Neural progenitor cell (in vitro differentiated cells): ENCODE data around the gene SLC12A9. TPM values are rescaled to one million over a fixed set of nuclear protein-coding genes. Genes with fewer than 3 reads are reported as not detected.

Experiments used
- DNase-seq: peaks from one replicate; pipeline ENCODE4 v3.0.0-alpha.2; 2016; ENCODE audit warnings: low spot score
- H2AFZ ChIP-seq: fragments of 200-600 bp; sonication (generic); replicated peaks from 2 replicates; pipeline ENCODE4 v1.6.1; 2016; ENCODE audit warnings: antibody characterized with exemption
- H3F3A ChIP-seq: fragments of 200-600 bp; sonication (generic); 2 replicates; pipeline ENCODE4 v1.6.1; 2016; ENCODE audit warnings: antibody characterized with exemption, low read depth
- H3K27ac ChIP-seq: fragments of 200-600 bp; sonication (generic); 2 replicates; pipeline ENCODE4 v1.5.1; 2016; ENCODE audit warnings: mild to moderate bottlenecking
- H3K27me3 ChIP-seq: fragments of 200-600 bp; sonication (generic); 2 replicates; pipeline ENCODE4 v1.6.1; 2016; ENCODE audit warnings: mild to moderate bottlenecking, moderate library complexity
- H3K36me3 ChIP-seq: fragments of 200-600 bp; sonication (generic); 2 replicates; pipeline ENCODE4 v1.5.1; 2016
- H3K4me1 ChIP-seq: fragments of 200-600 bp; sonication (generic); 2 replicates; pipeline ENCODE4 v1.6.1; 2016; ENCODE audit warnings: mixed run types
- H3K4me2 ChIP-seq: fragments of 200-600 bp; sonication (generic); 2 replicates; pipeline ENCODE4 v1.6.1; 2016
- H3K4me3 ChIP-seq: fragments of 200-600 bp; sonication (generic); 2 replicates; pipeline ENCODE4 v1.5.1; 2016
- H3K79me2 ChIP-seq: fragments of 200-600 bp; sonication (generic); 2 replicates; pipeline ENCODE4 v1.6.1; 2016; ENCODE audit warnings: low read depth
- H3K9ac ChIP-seq: fragments of 200-600 bp; sonication (generic); 2 replicates; pipeline ENCODE4 v1.6.1; 2016
- H3K9me3 ChIP-seq: fragments of 200-600 bp; sonication (generic); 2 replicates; pipeline ENCODE4 v1.5.1; 2016; ENCODE audit warnings: low read depth
- H4K20me1 ChIP-seq: fragments of 200-600 bp; sonication (generic); 2 replicates; pipeline ENCODE4 v1.6.1; 2016; ENCODE audit warnings: low read depth
- H3K27ac Mint-ChIP-seq: 3 replicates; pipeline ENCODE4 v1.8.0; 2021; ENCODE audit warnings: mixed read lengths
- H3K27me3 Mint-ChIP-seq: 2 replicates; pipeline ENCODE4 v1.8.0; 2022; ENCODE audit warnings: low read depth, mild to moderate bottlenecking, inconsistent platforms, moderate library complexity, mixed read lengths; ENCODE audit not compliant: insufficient read depth
- H3K36me3 Mint-ChIP-seq: 3 replicates; pipeline ENCODE4 v1.8.0; 2021; ENCODE audit warnings: mixed read lengths
- H3K4me1 Mint-ChIP-seq: 3 replicates; pipeline ENCODE4 v1.8.0; 2021; ENCODE audit warnings: mixed read lengths
- H3K4me3 Mint-ChIP-seq: 3 replicates; pipeline ENCODE4 v1.8.0; 2021; ENCODE audit warnings: mild to moderate bottlenecking, moderate library complexity, mixed read lengths
- H3K9me3 Mint-ChIP-seq: 3 replicates; pipeline ENCODE4 v1.8.0; 2020; ENCODE audit warnings: mixed read lengths
- EZH2 ChIP-seq: fragments of 200-600 bp; sonication (generic); IDR thresholded peaks from 2 replicates; pipeline ENCODE4 v1.6.1; 2017; ENCODE audit warnings: antibody characterized with exemption, mild to moderate bottlenecking, moderate library complexity
- EZH2phosphoT487 ChIP-seq: fragments of 200-600 bp; sonication (generic); IDR thresholded peaks from 2 replicates; pipeline ENCODE4 v1.6.1; 2017; ENCODE audit warnings: antibody characterized with exemption
- total RNA-seq: library from RNA; depleted of rRNA; stranded (reverse); fragments of >200 nt; gene quantifications from 2 replicates; pipeline ENCODE4 v1.2.3, GENCODE V29; 2015; ENCODE audit warnings: low replicate concordance
- TF ChIP-seq, protein P1 (sequence below): fragments of 200-600 bp; sonication (generic); IDR thresholded peaks from 2 replicates; pipeline ENCODE4 v1.5.1; 2017; ENCODE audit warnings: antibody characterized with exemption, mild to moderate bottlenecking

Gene SLC12A9
- total RNA-seq, 1 donor from 2014 or later = 3.5 TPM

DNA sequence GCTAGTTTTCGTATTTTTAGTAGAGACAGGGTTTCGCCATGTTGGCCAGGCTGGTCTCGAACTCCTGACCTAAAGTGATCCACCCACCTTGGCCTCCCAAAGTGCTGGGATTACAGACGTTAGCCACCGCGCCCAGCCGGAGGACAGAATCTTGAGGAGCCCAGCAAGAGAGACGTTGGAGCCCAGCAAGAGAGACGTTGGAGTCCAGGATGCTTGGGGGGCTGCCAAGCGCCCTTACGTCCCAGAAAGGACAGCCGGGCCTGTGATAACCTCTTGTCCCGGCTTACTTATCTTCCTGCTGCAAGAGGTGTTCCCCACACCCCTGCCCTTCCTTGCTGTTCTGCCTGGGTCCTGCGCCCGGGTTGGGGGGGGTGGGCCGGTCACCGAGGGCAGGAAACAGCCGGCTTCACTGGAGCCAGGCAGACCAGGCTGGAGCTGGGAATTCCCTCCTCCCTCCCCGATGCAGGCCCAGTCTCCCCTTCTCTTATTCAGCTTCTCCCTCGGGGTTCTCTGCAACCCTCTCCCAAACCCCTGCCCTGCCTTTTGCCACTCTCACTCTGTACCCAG lies 23.3 kb upstream of the SLC12A9 start:
- Mint-ChIP-seq H3K27ac (no peak overlapping the region), H3K4me3 (peak overlapping the region; percentile 98), H3K4me1 (peaks cover 26% of the 10 kb centered on the region), H3K36me3 (peaks cover 3% of the 10 kb centered on the region), H3K9me3 (no peaks in the 10 kb centered on the region), H3K27me3 (peaks cover 13% of the 10 kb centered on the region)
- H3K27me3 ChIP-seq = no peaks in the 10 kb centered on the region
- H3K9me3 ChIP-seq = no peaks in the 10 kb centered on the region
- DNase-seq = no peak
- peak overlapping the region; percentile 100 for H3K4me3 ChIP-seq
- peaks cover 23% of the 10 kb centered on the region for H4K20me1 ChIP-seq
- no peak for TF ChIP-seq EZH2
- TF ChIP-seq, protein P1, sequence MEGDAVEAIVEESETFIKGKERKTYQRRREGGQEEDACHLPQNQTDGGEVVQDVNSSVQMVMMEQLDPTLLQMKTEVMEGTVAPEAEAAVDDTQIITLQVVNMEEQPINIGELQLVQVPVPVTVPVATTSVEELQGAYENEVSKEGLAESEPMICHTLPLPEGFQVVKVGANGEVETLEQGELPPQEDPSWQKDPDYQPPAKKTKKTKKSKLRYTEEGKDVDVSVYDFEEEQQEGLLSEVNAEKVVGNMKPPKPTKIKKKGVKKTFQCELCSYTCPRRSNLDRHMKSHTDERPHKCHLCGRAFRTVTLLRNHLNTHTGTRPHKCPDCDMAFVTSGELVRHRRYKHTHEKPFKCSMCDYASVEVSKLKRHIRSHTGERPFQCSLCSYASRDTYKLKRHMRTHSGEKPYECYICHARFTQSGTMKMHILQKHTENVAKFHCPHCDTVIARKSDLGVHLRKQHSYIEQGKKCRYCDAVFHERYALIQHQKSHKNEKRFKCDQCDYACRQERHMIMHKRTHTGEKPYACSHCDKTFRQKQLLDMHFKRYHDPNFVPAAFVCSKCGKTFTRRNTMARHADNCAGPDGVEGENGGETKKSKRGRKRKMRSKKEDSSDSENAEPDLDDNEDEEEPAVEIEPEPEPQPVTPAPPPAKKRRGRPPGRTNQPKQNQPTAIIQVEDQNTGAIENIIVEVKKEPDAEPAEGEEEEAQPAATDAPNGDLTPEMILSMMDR = no peak
- no peak for TF ChIP-seq EZH2phosphoT487
- H3K36me3 ChIP-seq = no peaks in the 10 kb centered on the region
- H2AFZ ChIP-seq = no peak overlapping the region
- H3K27ac ChIP-seq = no peak overlapping the region
- peaks cover 10% of the 10 kb centered on the region for H3K4me1 ChIP-seq
- peak overlapping the region; percentile 99 for H3K4me2 ChIP-seq
- no peak overlapping the region for H3K9ac ChIP-seq
- H3F3A ChIP-seq = peaks cover 20% of the 10 kb centered on the region
- H3K79me2 ChIP-seq = peaks cover 40% of the 10 kb centered on the region

DNA sequence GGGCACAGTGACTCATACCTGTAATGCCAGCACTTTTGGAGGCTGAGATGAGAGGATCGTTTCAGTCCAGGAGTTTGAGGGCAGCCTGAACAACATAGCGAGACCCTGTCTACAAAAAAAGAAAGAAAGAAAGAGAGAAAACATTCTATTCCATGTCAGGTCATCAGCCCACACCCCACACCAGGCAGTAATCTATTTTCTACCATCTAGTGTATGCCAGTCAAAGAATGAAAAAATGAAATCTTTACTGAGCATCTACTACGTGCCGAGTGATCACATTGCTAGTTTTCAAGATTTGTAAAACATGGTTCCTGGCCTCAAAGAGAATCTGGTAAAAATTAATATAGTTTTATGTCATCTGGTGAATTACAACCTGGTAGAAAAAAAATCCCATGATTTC lies 22.1 kb upstream of the SLC12A9 start:
- H3K4me3 Mint-ChIP-seq = peak overlapping the region; percentile 72
- H3K27me3 ChIP-seq = no peaks in the 10 kb centered on the region
- H3K9me3 Mint-ChIP-seq = no peaks in the 10 kb centered on the region
- no peak overlapping the region for H3K27ac Mint-ChIP-seq
- no peaks in the 10 kb centered on the region for H3K36me3 ChIP-seq
- peaks cover 2% of the 10 kb centered on the region for H3K4me1 ChIP-seq
- H3K36me3 Mint-ChIP-seq = peaks cover 1% of the 10 kb centered on the region
- H3K9ac ChIP-seq = no peak overlapping the region
- no peak for DNase-seq
- no peak overlapping the region for H3K4me2 ChIP-seq
- H3K4me3 ChIP-seq = no peak overlapping the region
- H3F3A ChIP-seq = peaks cover 28% of the 10 kb centered on the region
- H3K27ac ChIP-seq = no peak overlapping the region
- H2AFZ ChIP-seq = no peak overlapping the region
- peaks cover 12% of the 10 kb centered on the region for H4K20me1 ChIP-seq
- no peaks in the 10 kb centered on the region for H3K9me3 ChIP-seq
- H3K4me1 Mint-ChIP-seq = peaks cover 18% of the 10 kb centered on the region
- H3K79me2 ChIP-seq = peaks cover 28% of the 10 kb centered on the region
- no peak for TF ChIP-seq EZH2
- TF ChIP-seq EZH2phosphoT487 = no peak
- TF ChIP-seq, protein P1 = no peak
- H3K27me3 Mint-ChIP-seq = peaks cover 13% of the 10 kb centered on the region

DNA sequence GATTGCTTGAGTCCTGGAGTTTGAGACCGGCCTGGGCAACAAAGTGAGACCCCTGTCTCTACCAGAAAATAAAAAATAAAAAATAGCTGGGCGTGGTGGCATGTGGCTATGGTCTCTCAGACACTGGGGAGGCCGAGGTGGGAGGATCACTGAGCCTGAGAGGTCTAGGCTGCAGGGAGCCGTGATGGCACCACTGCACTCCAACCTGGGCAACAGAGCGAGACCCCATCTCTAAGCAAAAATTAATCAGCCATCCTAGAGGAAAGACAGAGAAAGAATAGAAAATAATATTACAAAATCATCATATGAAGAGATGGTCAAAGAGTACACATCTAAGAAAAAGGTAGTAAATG lies 20.3 kb upstream of the SLC12A9 start:
- no peaks in the 10 kb centered on the region for H3K27me3 ChIP-seq
- no peak overlapping the region for H3K27ac ChIP-seq
- Mint-ChIP-seq H3K27me3 (peaks cover 11% of the 10 kb centered on the region), H3K4me1 (peaks cover 24% of the 10 kb centered on the region), H3K36me3 (no peaks in the 10 kb centered on the region), H3K4me3 (no peak overlapping the region), H3K9me3 (no peaks in the 10 kb centered on the region), H3K27ac (no peak overlapping the region)
- H3F3A ChIP-seq = peaks cover 47% of the 10 kb centered on the region
- DNase-seq = no peak
- H3K4me2 ChIP-seq = no peak overlapping the region
- H3K79me2 ChIP-seq = peaks cover 9% of the 10 kb centered on the region
- no peak for TF ChIP-seq EZH2
- TF ChIP-seq, protein P1 = no peak
- H3K4me1 ChIP-seq = peaks cover 10% of the 10 kb centered on the region
- no peaks in the 10 kb centered on the region for H3K9me3 ChIP-seq
- H2AFZ ChIP-seq = no peak overlapping the region
- no peak overlapping the region for H3K4me3 ChIP-seq
- H3K9ac ChIP-seq = no peak overlapping the region
- H3K36me3 ChIP-seq = no peaks in the 10 kb centered on the region
- H4K20me1 ChIP-seq = no peaks in the 10 kb centered on the region
